NB4 (cell line): ENCODE data around the gene B4GALT1.

Experiments
- DNase-seq: peaks from one replicate; pipeline ENCODE4 v3.0.0; 2010; ENCODE audit warnings: low read depth
- H3K4me3 ChIP-seq: one replicate; pipeline ENCODE4 v1.5.1; 2011; ENCODE audit warnings: mild to moderate bottlenecking, low read depth, low read length, moderate library complexity
- MYC ChIP-seq: IDR thresholded peaks from 2 replicates; pipeline ENCODE4 v1.6.1; 2011; ENCODE audit warnings: low read depth, low read length
- POLR2A ChIP-seq: IDR thresholded peaks from 2 replicates; pipeline ENCODE4 v1.6.1; 2011; ENCODE audit warnings: mild to moderate bottlenecking; ENCODE audit not compliant: insufficient read length; ENCODE audit errors: extremely low read depth
- TF ChIP-seq, protein P1 (sequence below): IDR thresholded peaks from 2 replicates; pipeline ENCODE4 v1.6.1; 2011; ENCODE audit warnings: low read depth, low read length
- TF ChIP-seq, protein P2 (sequence below): IDR thresholded peaks from one replicate; pipeline ENCODE4 v1.5.1; 2012; ENCODE audit warnings: low read depth, low read length

Gene B4GALT1

DNA sequence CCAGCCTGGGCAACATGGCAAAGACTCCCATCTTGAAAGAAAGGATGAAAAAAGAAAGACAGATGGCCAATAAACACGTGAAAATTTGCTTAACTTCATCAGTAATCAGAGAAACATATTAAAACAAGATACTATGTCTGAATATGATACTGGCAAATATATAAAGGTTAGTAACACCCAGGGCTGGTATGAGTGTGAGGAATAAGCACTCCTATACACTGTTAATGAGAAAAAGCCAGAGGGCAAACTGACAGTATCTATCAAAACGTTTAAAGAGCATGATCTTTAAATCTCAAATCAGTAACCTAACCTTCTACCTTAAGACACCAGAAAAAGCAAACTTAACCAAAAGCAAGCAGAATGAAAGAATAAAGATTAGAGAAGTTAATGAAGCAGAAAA lies 14.1 kb downstream of the B4GALT1 start:
- no peak overlapping the region for H3K4me3 ChIP-seq
- no peak for DNase-seq
- TF ChIP-seq, protein P1, sequence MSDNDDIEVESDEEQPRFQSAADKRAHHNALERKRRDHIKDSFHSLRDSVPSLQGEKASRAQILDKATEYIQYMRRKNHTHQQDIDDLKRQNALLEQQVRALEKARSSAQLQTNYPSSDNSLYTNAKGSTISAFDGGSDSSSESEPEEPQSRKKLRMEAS, result no peak
- TF ChIP-seq MYC, result no peak
- TF ChIP-seq POLR2A, result no peak
- TF ChIP-seq, protein P2, sequence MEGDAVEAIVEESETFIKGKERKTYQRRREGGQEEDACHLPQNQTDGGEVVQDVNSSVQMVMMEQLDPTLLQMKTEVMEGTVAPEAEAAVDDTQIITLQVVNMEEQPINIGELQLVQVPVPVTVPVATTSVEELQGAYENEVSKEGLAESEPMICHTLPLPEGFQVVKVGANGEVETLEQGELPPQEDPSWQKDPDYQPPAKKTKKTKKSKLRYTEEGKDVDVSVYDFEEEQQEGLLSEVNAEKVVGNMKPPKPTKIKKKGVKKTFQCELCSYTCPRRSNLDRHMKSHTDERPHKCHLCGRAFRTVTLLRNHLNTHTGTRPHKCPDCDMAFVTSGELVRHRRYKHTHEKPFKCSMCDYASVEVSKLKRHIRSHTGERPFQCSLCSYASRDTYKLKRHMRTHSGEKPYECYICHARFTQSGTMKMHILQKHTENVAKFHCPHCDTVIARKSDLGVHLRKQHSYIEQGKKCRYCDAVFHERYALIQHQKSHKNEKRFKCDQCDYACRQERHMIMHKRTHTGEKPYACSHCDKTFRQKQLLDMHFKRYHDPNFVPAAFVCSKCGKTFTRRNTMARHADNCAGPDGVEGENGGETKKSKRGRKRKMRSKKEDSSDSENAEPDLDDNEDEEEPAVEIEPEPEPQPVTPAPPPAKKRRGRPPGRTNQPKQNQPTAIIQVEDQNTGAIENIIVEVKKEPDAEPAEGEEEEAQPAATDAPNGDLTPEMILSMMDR, result no peak

DNA sequence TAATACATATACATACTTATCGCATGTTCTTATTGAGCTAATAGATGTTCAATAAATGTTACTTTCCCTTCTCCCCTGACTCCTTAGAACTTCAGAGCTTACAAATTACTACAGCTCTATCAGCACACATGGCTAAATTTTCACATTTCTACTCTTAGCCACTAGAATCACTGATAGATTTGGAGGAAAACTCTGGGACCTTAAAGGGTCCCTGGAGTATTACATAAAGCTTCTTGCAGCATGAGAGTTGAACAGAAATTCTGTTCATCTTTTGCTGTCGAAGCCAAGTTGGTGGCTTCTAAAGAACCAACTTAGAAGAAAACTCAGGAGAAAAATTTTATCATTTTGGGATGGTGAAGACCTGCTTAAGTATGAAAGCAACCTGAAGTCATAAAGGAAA lies 15.5 kb downstream of the B4GALT1 start:
- peak; percentile 18; the same call in 1 of the 2 replicates for TF ChIP-seq MYC
- TF ChIP-seq, protein P1, result peak; percentile 24; the same call in 1 of the 2 replicates
- TF ChIP-seq, protein P2, result no peak
- no peak for TF ChIP-seq POLR2A
- H3K4me3 ChIP-seq, result no peak overlapping the region
- peak; percentile 66 for DNase-seq

DNA sequence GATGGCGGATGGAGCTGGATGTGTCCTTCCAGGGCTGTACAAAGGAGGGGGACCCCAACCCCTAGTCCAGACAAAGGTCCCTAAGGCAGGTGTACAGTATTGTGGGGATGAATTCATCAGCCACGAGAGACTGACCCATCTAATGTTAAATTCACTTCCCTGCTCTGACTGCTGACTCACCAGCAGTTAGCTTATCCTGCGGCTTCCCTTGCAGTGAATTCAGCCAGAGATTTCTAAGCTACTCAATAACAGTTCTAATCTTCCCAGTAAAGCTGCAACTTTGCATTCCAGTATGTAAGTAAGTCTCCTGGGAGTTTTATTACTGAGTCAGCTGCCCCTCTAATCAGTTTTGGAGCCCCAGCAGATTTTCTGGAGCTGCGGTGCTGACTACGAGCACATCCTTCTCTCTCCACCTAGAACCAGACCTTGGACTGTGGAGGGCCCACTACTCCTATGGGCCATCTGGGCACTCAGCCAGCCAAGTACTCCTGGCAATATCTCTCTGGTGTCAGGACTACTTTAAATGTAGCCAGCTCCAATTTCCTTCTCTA lies 16.1 kb downstream of the B4GALT1 start:
- TF ChIP-seq POLR2A, result no peak
- TF ChIP-seq, protein P2, result no peak
- TF ChIP-seq MYC, result no peak
- TF ChIP-seq, protein P1, result no peak
- H3K4me3 ChIP-seq, result no peak overlapping the region
- peak; percentile 76 for DNase-seq

DNA sequence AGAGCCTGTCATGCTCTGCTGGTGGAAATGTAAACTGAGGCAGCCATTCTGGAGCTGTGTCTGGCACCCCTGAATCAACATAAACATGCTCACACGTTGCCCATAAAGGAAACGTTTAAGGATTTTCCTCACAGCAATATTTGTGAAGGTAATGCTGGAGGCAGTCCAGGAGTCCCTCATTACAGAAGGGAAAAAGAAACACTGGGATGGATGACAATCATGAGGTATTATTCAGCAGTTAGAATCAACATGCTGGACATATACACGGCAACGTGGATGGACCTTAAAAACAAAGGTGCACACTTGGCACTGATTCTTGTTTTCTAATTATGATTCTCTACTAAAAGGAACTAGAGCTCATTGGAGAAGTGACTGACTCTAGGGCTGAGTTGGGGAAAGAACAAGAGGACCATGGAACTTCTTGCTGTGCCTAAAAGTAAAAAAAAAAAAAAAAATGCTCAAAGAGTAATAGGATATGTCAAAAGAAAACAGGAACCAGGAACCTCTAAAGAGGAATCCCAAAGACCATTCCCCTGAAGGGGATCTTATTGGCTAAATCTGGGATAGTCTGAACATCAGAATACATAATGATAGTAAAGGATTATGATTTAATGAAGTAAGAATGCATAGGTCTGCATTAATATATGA lies 18.6 kb downstream of the B4GALT1 start:
- H3K4me3 ChIP-seq, result no peak overlapping the region
- TF ChIP-seq MYC (no peak), POLR2A (no peak)
- TF ChIP-seq, protein P1, result no peak
- TF ChIP-seq, protein P2, result no peak
- no peak for DNase-seq

DNA sequence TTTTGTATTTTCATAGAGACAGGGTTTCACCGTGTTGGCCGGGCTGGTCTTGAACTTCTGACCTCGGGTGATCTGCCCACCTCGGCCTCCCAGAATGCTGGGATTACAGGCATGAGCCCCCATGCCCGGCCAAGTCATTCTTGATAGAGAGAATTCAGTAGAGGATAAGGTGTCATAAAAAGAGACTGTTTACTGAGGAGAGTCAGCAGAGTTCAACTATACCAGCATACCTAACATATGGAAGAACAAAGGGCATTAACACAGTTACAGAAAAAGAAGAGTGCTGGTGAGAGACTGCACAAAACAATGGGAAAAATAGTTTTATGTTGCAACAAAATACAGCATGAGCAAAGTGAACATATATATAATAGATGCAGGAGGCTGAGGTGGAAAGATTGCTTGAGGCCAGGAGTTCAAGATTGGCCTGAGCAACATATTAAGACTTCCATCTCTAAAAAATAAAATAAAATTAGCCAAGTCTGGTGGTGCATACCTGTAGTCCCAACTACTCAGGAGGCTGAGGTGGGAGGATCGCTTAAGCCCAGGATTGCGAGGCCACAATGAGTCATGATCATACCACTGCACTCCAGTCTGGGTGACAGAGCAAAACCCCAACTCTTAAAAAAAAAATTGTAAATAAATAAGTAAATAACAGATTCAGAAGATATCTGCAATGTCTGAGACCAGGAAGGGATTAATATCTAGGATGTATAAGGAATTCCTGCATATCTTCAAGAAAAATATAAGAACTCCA lies 19.5 kb downstream of the B4GALT1 start:
- no peak for TF ChIP-seq MYC
- TF ChIP-seq, protein P2, result no peak
- no peak for TF ChIP-seq POLR2A
- TF ChIP-seq, protein P1, result no peak
- H3K4me3 ChIP-seq, result no peak overlapping the region
- DNase-seq, result peak; percentile 54
